HG02840 (cell line): ENCODE results near the gene PARPBP.
"Not testable (repeated sequence)": the region's sequence is repeated elsewhere in the genome, so short reads cannot be mapped to it uniquely, and the experiment has no call there.

Experiments used
- ATAC-seq: cut with Tn5 transposase; IDR thresholded peaks from one replicate; pipeline ENCODE4 v1.9.1; 2021; ENCODE audit warnings: mild to moderate bottlenecking, moderate library complexity, moderate number of reproducible peaks; ENCODE audit not compliant: unreplicated experiment, low FRiP score

PARPBP gene

GRCh38 chr12:102119674-102120563 is at the start of gene PARPBP, which contains the start of gene NUP37:
PARPBP (plus strand) TSS chr12:102120183; CDS start chr12:102123889, 3,706 bp downstream.
NUP37 (minus strand) TSS chr12:102120114; CDS start chr12:102118518, 1,596 bp downstream.
- peak; percentile 95 for ATAC-seq

GRCh38 chr12:102072092-102072491 is 47.9 kb upstream of the PARPBP start:
- ATAC-seq: not testable (repeated sequence)

- ATAC-seq: no peak
Measured at GRCh38 chr12:102080842-102081241, 39.1 kb upstream of the PARPBP start.

- ATAC-seq: not testable (repeated sequence)
Measured at GRCh38 chr12:102089228-102089835, 30.7 kb upstream of the PARPBP start.

GRCh38 chr12:102093319-102093718 is 26.7 kb upstream of the PARPBP start:
- no peak for ATAC-seq

GRCh38 chr12:102095677-102096263 is 24.2 kb upstream of the PARPBP start:
- ATAC-seq: no peak

GRCh38 chr12:102096855-102097254 is 23.1 kb upstream of the PARPBP start:
- no peak for ATAC-seq

GRCh38 chr12:102106905-102107304 is 13.1 kb upstream of the PARPBP start:
- no peak for ATAC-seq

GRCh38 chr12:102107970-102108369 is 12.0 kb upstream of the PARPBP start:
- ATAC-seq: no peak

- no peak for ATAC-seq
Measured at GRCh38 chr12:102110782-102111181, 9.2 kb upstream of the PARPBP start.

- no peak for ATAC-seq
Measured at GRCh38 chr12:102114212-102114611, 5.8 kb upstream of the PARPBP start.

- ATAC-seq: no peak
Measured at GRCh38 chr12:102116392-102116791, 3.6 kb upstream of the PARPBP start.

- no peak for ATAC-seq
Measured at GRCh38 chr12:102118874-102119273, 1.1 kb upstream of the PARPBP start.

- no peak for ATAC-seq
Measured at GRCh38 chr12:102120564-102120873, 536 bp downstream of the PARPBP start.

- no peak for ATAC-seq
Measured at GRCh38 chr12:102120886-102121285, 903 bp downstream of the PARPBP start.

- ATAC-seq: not testable (repeated sequence)
Measured at GRCh38 chr12:102121328-102121727, 1.3 kb downstream of the PARPBP start.

- ATAC-seq: not testable (repeated sequence)
Measured at GRCh38 chr12:102130720-102131119, 10.7 kb downstream of the PARPBP start.

GRCh38 chr12:102131442-102131841 is 11.5 kb downstream of the PARPBP start:
- ATAC-seq: not testable (repeated sequence)

GRCh38 chr12:102137619-102138018 is 17.6 kb downstream of the PARPBP start:
- not testable (repeated sequence) for ATAC-seq

GRCh38 chr12:102142866-102143373 is 22.9 kb downstream of the PARPBP start:
- not testable (repeated sequence) for ATAC-seq

GRCh38 chr12:102144221-102144620 is 24.2 kb downstream of the PARPBP start:
- no peak for ATAC-seq
